Esophagus squamous epithelium (tissue), 5 donors: ENCODE results near the gene CASK. TPM values are rescaled to one million over a fixed set of nuclear protein-coding genes. Genes with fewer than 3 reads are reported as not detected.

Experiments used
- DNase-seq: peaks from one replicate; lab custom pipeline; 2025; lab: John Stamatoyannopoulos, UW
- H3K27ac ChIP-seq, 4 donors: fragments of 200-600 bp; sonication (generic); one replicate each; pipeline ENCODE4 v1.5.1; 2016 to 2019; ENCODE audit warnings: mild to moderate bottlenecking in 1 of 4
- H3K27me3 ChIP-seq, 4 donors: fragments of 200-600 bp; sonication (generic); 1 replicate in 3 of 4; 2 replicates in 1 of 4; pipeline versions ENCODE4 v1.5.1 to v1.6.0; 2017 to 2021; ENCODE audit warnings: antibody characterized with exemption in 1 of 4
- H3K36me3 ChIP-seq, 3 donors: fragments of 200-600 bp; sonication (generic); one replicate each; pipeline ENCODE4 v1.5.1; 2016 to 2019
- H3K4me1 ChIP-seq, 3 donors: fragments of 200-600 bp; sonication (generic); one replicate each; pipeline ENCODE4 v1.5.1; 2017 to 2019
- H3K4me3 ChIP-seq, 4 donors: fragments of 200-600 bp; sonication (generic); 1 replicate in 3 of 4; 2 replicates in 1 of 4; pipeline ENCODE4 v1.5.1; 2016 to 2019; ENCODE audit warnings: mild to moderate bottlenecking in 2 of 4, moderate library complexity in 1 of 4
- H3K9me3 ChIP-seq, 3 donors: fragments of 200-600 bp; sonication (generic); one replicate each; pipeline ENCODE4 v1.5.1; 2016 to 2019
- POLR2A ChIP-seq, 4 donors: fragments of 450-650 bp; IDR thresholded peaks; one replicate each; pipeline ENCODE4 v1.6.1; 2017; ENCODE audit warnings: antibody characterized with exemption in 4 of 4, mild to moderate bottlenecking in 4 of 4, moderate library complexity in 3 of 4
- WGBS, 2 donors: methylation state at CpG; one replicate each; pipeline ENCODE4 v1.1.5; 2018; 5-methylcytosine and 5-hydroxymethylcytosine counted together
- intact Hi-C: fragments of 100-400 bp; cut with DNase I; formaldehyde crosslinking; loops from one replicate; pipeline ENCODE4 v1.15.0; 2022
- total RNA-seq, 4 donors: library from RNA; depleted of rRNA; stranded (reverse); fragments of >200 nt; gene quantifications; one replicate each; pipeline ENCODE4 v1.1.0, GENCODE V29; 2016
- TF ChIP-seq, protein P1 (sequence below), 6 experiments: fragments of 450-650 bp in 4 of 6; fragments of 200-600 bp in 2 of 6; sonication (generic) in 2 of 6; IDR thresholded peaks; one replicate each; pipeline ENCODE4 v1.5.1; 2016 to 2019; ENCODE audit warnings: antibody characterized with exemption in 6 of 6, mild to moderate bottlenecking in 4 of 6, moderate library complexity in 4 of 6
- donor health status: DM: yes; HTN: yes; CAD: no.

CASK gene
- total RNA-seq, 4 donors from 2014 or later = 32.3 to 57.4 (median 36.0) TPM

DNA sequence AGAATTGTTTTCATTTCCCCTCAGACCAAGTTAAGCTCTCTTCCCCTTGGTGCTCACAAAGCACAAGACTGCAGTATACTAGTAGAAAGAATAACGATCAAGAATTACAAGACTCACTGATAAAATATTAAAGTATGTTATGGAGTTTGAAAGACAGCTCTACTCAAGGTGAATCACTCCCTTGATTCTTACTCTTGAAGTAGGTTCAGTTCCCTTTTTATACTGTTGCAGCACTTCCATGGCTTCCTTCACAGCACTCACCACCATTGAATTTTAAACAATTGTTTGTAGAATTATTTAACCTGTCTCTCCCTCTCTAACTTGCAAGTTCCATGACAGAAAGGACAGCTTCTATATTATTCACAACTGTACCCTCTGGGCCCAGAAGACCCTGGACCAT, 42.2 kb downstream of the CASK start:
- TF ChIP-seq, protein P1, sequence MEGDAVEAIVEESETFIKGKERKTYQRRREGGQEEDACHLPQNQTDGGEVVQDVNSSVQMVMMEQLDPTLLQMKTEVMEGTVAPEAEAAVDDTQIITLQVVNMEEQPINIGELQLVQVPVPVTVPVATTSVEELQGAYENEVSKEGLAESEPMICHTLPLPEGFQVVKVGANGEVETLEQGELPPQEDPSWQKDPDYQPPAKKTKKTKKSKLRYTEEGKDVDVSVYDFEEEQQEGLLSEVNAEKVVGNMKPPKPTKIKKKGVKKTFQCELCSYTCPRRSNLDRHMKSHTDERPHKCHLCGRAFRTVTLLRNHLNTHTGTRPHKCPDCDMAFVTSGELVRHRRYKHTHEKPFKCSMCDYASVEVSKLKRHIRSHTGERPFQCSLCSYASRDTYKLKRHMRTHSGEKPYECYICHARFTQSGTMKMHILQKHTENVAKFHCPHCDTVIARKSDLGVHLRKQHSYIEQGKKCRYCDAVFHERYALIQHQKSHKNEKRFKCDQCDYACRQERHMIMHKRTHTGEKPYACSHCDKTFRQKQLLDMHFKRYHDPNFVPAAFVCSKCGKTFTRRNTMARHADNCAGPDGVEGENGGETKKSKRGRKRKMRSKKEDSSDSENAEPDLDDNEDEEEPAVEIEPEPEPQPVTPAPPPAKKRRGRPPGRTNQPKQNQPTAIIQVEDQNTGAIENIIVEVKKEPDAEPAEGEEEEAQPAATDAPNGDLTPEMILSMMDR (IDR thresholded peaks at IDR 0.05) = no peak
- TF ChIP-seq POLR2A (IDR thresholded peaks at IDR 0.05) = no peak
- no peaks in the 10 kb centered on the region for H3K36me3 ChIP-seq
- no peaks in the 10 kb centered on the region for H3K9me3 ChIP-seq
- H3K27ac ChIP-seq = no peak overlapping the region
- no peak overlapping the region for H3K4me3 ChIP-seq
- intact Hi-C loops = no loop called here
- no peaks in the 10 kb centered on the region for H3K27me3 ChIP-seq
- no peaks in the 10 kb centered on the region for H3K4me1 ChIP-seq
- WGBS, 2 donors = 81 to 92% methylated on average over 1 of the region's 1 CpG
- no peak for DNase-seq

DNA sequence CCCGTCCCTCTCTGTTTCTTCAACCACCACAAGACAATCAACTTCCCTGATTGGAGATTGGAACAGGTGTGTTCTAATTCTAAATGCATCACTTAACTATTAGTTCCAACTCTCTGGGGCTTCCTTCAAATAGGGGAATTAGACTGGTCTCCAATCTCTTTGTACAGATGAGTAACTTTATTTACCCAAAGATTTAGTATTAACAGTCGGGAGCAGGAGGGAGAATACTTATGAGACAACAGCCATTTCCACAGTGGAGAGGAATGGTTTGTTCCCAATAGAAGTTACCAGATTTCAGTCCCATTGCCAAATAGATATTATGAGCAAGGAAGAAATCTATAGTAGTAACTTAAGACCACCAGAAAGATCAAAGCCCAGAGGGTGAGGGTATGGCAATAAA, 46.2 kb downstream of the CASK start:
- DNase-seq = no peak
- 56 to 69% methylated on average over 1 to 2 of the region's 2 CpGs for WGBS, 2 donors
- Histone ChIP-seq H3K4me3 (no peak overlapping the region), H3K4me1 (no peaks in the 10 kb centered on the region), H3K9me3 (no peaks in the 10 kb centered on the region), H3K27me3 (peaks cover 0 to 4% (median 0%) of the 10 kb centered on the region in 4 donors), H3K27ac (no peak overlapping the region), H3K36me3 (no peaks in the 10 kb centered on the region)
- intact Hi-C loops = no loop called here
- TF ChIP-seq, protein P1 (IDR thresholded peaks at IDR 0.05) = no peak
- no peak for TF ChIP-seq POLR2A (IDR thresholded peaks at IDR 0.05)

DNA sequence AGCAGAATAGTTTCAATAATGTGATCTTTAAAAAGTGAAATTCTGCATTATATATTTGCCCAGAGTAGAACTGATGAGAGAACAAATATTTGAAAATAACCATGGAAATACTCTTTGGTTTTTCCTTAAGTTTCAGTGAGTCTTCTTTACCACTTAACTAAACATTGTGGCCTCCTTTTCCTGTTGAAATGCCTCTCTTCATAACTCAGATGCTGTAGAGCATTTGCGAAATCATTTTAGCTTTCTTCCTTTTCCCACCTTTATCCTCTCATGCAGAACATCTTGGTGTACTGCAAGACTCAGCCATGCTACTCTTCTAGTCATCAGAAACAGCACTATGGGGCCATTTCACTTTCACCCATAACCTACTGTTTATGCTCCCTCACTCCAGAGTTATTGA, 48.2 kb downstream of the CASK start:
- no peaks in the 10 kb centered on the region for H3K4me1 ChIP-seq
- H3K4me3 ChIP-seq = no peak overlapping the region
- peaks cover 0 to 4% (median 0%) of the 10 kb centered on the region in 4 donors for H3K27me3 ChIP-seq
- 93 to 100% methylated on average over 1 of the region's 1 CpG for WGBS, 2 donors
- H3K9me3 ChIP-seq = no peaks in the 10 kb centered on the region
- TF ChIP-seq, protein P1 (IDR thresholded peaks at IDR 0.05) = no peak
- TF ChIP-seq POLR2A (IDR thresholded peaks at IDR 0.05) = no peak
- intact Hi-C loops = no loop called here
- no peaks in the 10 kb centered on the region for H3K36me3 ChIP-seq
- H3K27ac ChIP-seq = no peak overlapping the region
- no peak for DNase-seq

DNA sequence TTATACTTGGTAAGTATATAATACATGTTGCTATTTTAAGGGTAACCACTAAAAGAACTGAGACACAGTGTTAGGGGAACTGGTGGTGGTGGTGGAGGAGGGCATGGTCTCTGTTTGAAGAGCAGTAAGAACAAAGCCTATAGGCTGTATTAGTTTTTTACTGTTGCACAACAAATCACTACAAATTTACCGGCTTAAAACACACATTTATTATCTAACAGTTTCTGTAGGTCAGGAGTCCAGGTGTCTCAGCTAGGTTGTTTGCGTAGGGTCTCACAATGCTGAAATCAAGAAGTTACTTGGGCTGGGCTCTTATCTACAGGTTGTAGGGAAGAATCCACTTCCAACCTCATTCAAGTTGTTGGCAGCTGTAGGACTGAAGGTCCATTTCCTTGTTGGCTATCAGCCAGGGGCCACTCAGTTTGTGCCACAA, 52.6 kb downstream of the CASK start:
- TF ChIP-seq, protein P1 (IDR thresholded peaks at IDR 0.05) = no peak
- no peak for TF ChIP-seq POLR2A (IDR thresholded peaks at IDR 0.05)
- DNase-seq = no peak
- H3K27me3 ChIP-seq = peaks cover 0 to 4% (median 0%) of the 10 kb centered on the region in 4 donors
- no peaks in the 10 kb centered on the region for H3K4me1 ChIP-seq
- intact Hi-C loops = no loop called here
- no peak overlapping the region for H3K27ac ChIP-seq
- no peak overlapping the region for H3K4me3 ChIP-seq
- no peaks in the 10 kb centered on the region for H3K36me3 ChIP-seq
- H3K9me3 ChIP-seq = no peaks in the 10 kb centered on the region
- 50 to 91% methylated on average over 1 to 2 of the region's 2 CpGs for WGBS, 2 donors

DNA sequence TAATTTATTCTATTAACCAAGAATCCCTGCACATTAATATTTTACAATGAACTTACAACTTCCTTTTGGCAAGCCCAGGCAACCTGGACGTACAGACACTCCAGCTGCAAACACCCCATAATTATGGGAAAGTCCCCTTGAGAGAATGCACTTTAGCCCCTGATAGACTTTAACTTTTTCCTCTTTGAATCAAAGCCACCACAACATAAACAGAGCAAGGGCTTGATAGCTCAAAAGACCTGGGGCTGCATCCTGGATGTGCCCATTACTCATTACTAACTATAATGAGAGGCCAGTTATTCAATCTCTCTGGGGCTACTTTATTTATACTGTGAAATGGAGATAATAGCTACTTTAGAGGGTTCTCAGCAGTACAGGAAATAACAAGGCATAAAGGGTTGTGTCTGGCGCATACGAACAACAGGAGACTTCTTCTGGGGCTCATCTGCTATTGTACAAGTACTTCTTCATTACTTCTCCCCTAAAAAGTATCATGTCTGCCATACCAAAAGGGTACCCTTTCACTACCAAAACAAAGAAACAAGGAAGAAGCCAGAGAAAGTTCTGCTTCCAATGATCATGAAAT, 54.9 kb downstream of the CASK start:
- WGBS, 2 donors = 50 to 62% methylated on average over 3 of the region's 3 CpGs
- TF ChIP-seq, protein P1 (IDR thresholded peaks at IDR 0.05) = no peak
- no peak for TF ChIP-seq POLR2A (IDR thresholded peaks at IDR 0.05)
- Histone ChIP-seq H3K4me3 (no peak overlapping the region), H3K9me3 (no peaks in the 10 kb centered on the region), H3K36me3 (no peaks in the 10 kb centered on the region), H3K4me1 (no peaks in the 10 kb centered on the region), H3K27me3 (no peaks in the 10 kb centered on the region), H3K27ac (no peak overlapping the region)
- DNase-seq = no peak
- intact Hi-C loops = no loop called here
